KMS-11 (cell line): Measurements from ENCODE around the gene SEC22A.

Source experiments
- H2AFZ ChIP-seq: fragments of 200-600 bp; sonication (generic); 2 replicates; pipeline ENCODE4 v1.6.1; 2016; ENCODE audit warnings: antibody characterized with exemption, mixed run types, low read depth
- H3K27ac ChIP-seq: fragments of 200-600 bp; sonication (generic); 2 replicates; pipeline ENCODE4 v1.6.1; 2016; ENCODE audit warnings: mild to moderate bottlenecking, mixed run types
- H3K27me3 ChIP-seq: fragments of 200-600 bp; sonication (generic); 2 replicates; pipeline ENCODE4 v1.6.1; 2017; ENCODE audit warnings: mild to moderate bottlenecking, low read depth, mixed run types, moderate library complexity; ENCODE audit not compliant: insufficient read depth
- H3K36me3 ChIP-seq: fragments of 200-600 bp; sonication (generic); 2 replicates; pipeline ENCODE4 v1.6.1; 2017; ENCODE audit warnings: mild to moderate bottlenecking, mixed run types; ENCODE audit not compliant: insufficient read depth
- H3K4me1 ChIP-seq: fragments of 200-600 bp; sonication (generic); 2 replicates; pipeline ENCODE4 v1.6.1; 2016; ENCODE audit warnings: mild to moderate bottlenecking, low read depth, mixed run types; ENCODE audit not compliant: poor library complexity, severe bottlenecking
- H3K4me2 ChIP-seq: fragments of 200-600 bp; sonication (generic); 2 replicates; pipeline ENCODE4 v1.7.0; 2016; ENCODE audit warnings: mild to moderate bottlenecking, mixed run types
- H3K4me3 ChIP-seq: fragments of 200-600 bp; sonication (generic); IDR thresholded peaks from 2 replicates; pipeline ENCODE4 v1.6.1; 2017; ENCODE audit warnings: low read depth, low read length, mixed read lengths; ENCODE audit not compliant: insufficient read depth
- H3K79me2 ChIP-seq: fragments of 200-600 bp; sonication (generic); 2 replicates; pipeline ENCODE4 v1.6.1; 2016; ENCODE audit warnings: low read depth, mixed run types; ENCODE audit not compliant: insufficient read depth
- H3K9ac ChIP-seq: fragments of 200-600 bp; sonication (generic); 2 replicates; pipeline ENCODE4 v1.6.1; 2016; ENCODE audit warnings: mild to moderate bottlenecking, mixed run types
- H4K20me1 ChIP-seq: fragments of 200-600 bp; sonication (generic); 2 replicates; pipeline ENCODE4 v1.6.1; 2016; ENCODE audit warnings: mild to moderate bottlenecking, mixed run types; ENCODE audit not compliant: insufficient read depth
- TF ChIP-seq, protein P1 (sequence below): fragments of 200-600 bp; sonication (generic); conservative IDR thresholded peaks from 2 replicates; pipeline ENCODE4 v1.6.1; 2017; ENCODE audit warnings: low read depth, mild to moderate bottlenecking, antibody characterized with exemption, low read length, moderate library complexity, mixed read lengths

Gene SEC22A

DNA sequence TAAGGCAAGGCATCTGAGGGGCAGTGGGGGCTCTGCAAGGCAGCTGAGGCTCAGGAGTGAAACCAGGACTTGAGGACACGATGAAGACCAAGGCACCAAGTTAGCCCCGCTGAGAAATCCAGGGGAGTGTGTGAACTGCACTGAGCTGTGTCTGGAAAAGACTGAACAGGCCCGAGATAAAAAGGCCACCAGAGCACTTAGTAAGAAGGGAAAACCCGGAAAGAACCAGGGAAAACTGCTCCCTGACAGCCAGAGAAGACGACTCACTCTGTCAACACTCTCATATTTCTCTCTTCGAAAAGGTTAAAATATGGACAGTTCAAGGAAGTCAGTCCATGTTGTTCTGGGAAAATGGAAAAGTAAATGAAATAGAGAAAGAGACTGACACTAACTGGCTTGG, 109.0 kb downstream of the SEC22A start:
- no peak overlapping the region for H3K4me2 ChIP-seq
- H3K79me2 ChIP-seq = no peaks in the 10 kb centered on the region
- H3K4me3 ChIP-seq = no peak overlapping the region
- no peaks in the 10 kb centered on the region for H3K4me1 ChIP-seq
- TF ChIP-seq, protein P1, sequence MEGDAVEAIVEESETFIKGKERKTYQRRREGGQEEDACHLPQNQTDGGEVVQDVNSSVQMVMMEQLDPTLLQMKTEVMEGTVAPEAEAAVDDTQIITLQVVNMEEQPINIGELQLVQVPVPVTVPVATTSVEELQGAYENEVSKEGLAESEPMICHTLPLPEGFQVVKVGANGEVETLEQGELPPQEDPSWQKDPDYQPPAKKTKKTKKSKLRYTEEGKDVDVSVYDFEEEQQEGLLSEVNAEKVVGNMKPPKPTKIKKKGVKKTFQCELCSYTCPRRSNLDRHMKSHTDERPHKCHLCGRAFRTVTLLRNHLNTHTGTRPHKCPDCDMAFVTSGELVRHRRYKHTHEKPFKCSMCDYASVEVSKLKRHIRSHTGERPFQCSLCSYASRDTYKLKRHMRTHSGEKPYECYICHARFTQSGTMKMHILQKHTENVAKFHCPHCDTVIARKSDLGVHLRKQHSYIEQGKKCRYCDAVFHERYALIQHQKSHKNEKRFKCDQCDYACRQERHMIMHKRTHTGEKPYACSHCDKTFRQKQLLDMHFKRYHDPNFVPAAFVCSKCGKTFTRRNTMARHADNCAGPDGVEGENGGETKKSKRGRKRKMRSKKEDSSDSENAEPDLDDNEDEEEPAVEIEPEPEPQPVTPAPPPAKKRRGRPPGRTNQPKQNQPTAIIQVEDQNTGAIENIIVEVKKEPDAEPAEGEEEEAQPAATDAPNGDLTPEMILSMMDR = no peak
- no peaks in the 10 kb centered on the region; the same call in 1 of the 2 replicates for H3K27me3 ChIP-seq
- no peak overlapping the region for H3K9ac ChIP-seq
- no peak overlapping the region for H3K27ac ChIP-seq
- no peaks in the 10 kb centered on the region for H4K20me1 ChIP-seq
- H2AFZ ChIP-seq = no peak overlapping the region
- no peaks in the 10 kb centered on the region for H3K36me3 ChIP-seq

DNA sequence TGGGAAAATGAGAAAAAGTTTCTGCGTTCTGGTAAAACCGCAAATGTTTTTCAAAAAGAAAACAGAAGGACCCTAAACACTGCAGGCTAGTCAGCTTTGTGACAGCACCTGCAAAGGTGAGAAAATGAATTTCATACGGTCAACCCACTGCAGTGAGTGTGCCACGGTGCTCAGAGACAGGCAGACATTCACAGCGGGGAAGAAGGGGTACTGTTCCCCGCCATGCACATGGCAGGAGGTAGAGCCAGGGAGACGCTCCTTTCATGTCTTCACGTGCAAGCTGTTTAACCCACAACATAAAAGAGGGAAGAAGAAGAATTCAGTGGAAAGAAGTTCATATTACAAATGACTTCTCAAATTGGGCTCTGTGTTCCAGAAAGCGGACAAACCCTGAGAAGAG, 109.5 kb downstream of the SEC22A start:
- Histone ChIP-seq H3K4me2 (no peak overlapping the region), H3K27ac (no peak overlapping the region), H3K27me3 (no peaks in the 10 kb centered on the region; the same call in 1 of the 2 replicates), H3K9ac (no peak overlapping the region), H3K36me3 (no peaks in the 10 kb centered on the region), H4K20me1 (no peaks in the 10 kb centered on the region), H2AFZ (no peak overlapping the region), H3K79me2 (no peaks in the 10 kb centered on the region), H3K4me3 (no peak overlapping the region), H3K4me1 (no peaks in the 10 kb centered on the region)
- TF ChIP-seq, protein P1 = no peak

DNA sequence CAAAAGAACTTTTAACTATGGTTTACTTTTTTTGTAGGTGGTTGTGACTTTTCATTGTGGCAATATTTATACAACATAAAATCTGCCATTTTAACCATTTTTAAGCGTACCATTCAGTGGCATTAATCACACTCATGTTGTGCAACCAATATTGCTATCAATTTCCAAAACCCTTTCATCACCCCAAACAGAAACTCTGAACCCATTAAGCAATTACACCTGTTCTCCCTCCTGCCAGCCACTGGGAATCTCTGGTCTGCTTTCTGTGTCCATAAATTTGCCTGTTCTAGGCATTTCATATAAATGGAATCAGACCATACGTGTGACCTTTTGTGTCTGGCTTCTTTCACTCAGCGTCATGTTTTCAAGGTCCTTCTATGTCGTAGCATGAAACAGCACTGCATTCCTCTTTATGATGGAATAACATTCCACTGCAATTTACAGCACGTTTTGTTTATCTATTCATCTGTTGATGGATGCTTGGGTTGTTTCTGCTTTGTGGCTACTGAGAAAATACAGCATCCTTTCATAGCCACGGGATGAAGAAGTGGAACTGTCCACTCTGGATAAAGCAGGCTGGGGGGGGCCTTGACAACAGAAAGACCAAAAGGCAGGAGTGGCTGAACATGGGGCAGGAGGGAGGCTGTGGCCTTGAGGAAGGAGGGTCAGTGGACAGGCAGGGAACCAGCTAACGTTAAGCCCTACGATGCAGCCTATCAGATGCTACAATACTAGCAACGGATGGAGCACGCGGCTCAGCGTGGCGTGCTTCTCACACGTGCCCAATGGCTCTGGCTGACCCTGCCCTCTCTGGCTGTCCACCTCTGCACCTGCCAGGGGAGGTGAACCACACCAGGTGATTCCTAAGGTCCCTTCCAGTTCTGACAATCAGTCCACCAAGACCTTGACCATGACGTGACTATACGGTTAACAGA, 110.9 kb downstream of the SEC22A start:
- no peak overlapping the region for H3K4me3 ChIP-seq
- TF ChIP-seq, protein P1 = no peak
- H3K27me3 ChIP-seq = no peaks in the 10 kb centered on the region; the same call in 1 of the 2 replicates
- H3K27ac ChIP-seq = no peak overlapping the region
- H3K4me1 ChIP-seq = no peaks in the 10 kb centered on the region
- H3K79me2 ChIP-seq = no peaks in the 10 kb centered on the region
- H4K20me1 ChIP-seq = no peaks in the 10 kb centered on the region
- H3K9ac ChIP-seq = no peak overlapping the region
- H3K4me2 ChIP-seq = no peak overlapping the region
- H3K36me3 ChIP-seq = no peaks in the 10 kb centered on the region
- H2AFZ ChIP-seq = no peak overlapping the region

DNA sequence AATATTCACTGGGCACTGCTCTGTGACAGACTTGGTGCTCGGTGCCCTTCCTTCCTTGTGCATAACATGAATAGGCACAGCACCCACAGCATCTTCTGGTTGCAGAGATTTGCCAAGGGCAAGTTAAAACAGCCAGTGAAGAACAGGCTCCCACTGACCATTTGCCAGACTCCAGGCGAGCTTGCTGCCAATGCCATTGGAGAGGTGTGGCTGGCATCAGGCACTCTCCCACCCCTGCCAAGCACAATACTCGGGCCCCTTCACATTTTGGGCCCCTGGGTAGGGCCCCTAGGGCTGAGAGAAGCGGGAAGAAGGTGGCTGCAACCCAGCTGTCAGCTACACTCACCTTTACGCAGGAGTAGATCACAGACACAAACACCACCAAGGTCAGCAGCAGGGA, 112.1 kb downstream of the SEC22A start:
- H4K20me1 ChIP-seq = no peaks in the 10 kb centered on the region
- no peaks in the 10 kb centered on the region for H3K36me3 ChIP-seq
- H3K9ac ChIP-seq = no peak overlapping the region
- H3K27me3 ChIP-seq = no peaks in the 10 kb centered on the region; the same call in 1 of the 2 replicates
- no peak overlapping the region for H3K4me2 ChIP-seq
- no peak overlapping the region for H2AFZ ChIP-seq
- no peaks in the 10 kb centered on the region for H3K4me1 ChIP-seq
- H3K27ac ChIP-seq = no peak overlapping the region
- no peak overlapping the region for H3K4me3 ChIP-seq
- no peaks in the 10 kb centered on the region for H3K79me2 ChIP-seq
- TF ChIP-seq, protein P1 = no peak
